Measurements from ENCODE around the gene FCGR3A.
A peak's percentile ranks its signal among the peaks of the same experiment; 100 is the strongest.
"Not testable (repeated sequence)": the region's sequence is repeated elsewhere in the genome, so short reads cannot be mapped to it uniquely, and the experiment has no call there.

Gene FCGR3A

DNA sequence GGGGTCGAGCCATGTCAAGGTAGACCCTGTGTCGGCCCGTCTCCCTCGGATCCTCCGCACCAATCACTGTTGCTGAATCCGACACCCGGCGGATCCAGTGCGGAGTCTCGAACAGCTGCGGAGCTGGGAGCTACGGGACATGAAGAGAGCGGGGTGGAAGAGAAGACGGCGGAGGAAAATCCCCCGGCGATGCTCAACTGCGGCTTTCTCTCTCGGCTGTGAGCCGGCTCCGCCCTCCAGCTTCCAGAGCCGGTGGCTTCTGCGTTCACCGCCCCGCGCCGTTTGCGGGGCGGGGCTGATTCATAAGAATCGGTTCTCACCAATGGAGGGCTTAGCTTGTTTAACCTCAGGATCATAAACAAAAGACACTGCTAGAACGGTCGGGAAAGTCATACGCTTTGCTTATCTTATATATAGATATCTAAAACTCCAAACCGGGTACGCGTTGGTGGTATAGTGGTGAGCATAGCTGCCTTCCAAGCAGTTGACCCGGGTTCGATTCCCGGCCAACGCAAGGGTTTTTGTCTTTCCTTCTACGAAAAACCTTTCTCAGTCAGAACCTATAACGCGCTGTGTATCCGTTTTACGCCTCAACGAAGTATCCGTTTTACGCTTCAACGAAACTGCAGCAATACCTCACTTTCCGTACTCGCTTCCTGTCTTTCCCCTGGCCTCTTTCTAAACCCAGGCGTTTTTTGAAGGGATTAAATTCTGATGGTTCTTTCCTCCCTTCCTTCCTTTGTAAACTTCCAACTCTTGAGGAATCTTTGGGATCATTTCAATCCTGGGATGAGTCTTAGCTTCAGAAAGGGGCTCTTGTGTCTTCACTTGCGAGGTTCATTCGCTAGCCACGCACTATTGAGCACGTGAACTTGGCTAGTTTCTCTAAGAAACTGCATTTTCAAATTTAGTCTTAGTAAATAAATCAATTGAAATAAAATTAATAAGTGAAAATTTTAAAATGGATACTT, 18.7 kb downstream of the FCGR3A start:
- peak; percentile 95 for DNase-seq (ENCODE audit: low spot score)

DNA sequence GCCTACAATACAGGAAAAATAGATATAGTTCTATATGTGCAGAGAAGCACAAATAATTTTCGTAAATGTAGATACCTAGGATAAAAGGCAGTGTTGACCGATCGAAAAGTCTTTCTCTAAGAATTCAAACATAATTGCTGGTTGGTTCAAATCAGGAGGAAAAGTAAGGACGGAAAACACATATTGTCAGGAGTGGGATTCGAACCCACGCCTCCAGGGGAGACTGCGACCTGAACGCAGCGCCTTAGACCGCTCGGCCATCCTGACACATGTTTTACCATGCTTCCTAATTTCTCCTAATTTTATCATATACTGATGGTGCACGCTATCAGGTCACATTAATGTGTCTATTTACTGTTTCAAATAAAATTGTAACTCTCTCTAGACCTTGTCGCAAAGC, 19.5 kb downstream of the FCGR3A start:
- DNase-seq (ENCODE audit: low spot score), result peak; percentile 77

DNA sequence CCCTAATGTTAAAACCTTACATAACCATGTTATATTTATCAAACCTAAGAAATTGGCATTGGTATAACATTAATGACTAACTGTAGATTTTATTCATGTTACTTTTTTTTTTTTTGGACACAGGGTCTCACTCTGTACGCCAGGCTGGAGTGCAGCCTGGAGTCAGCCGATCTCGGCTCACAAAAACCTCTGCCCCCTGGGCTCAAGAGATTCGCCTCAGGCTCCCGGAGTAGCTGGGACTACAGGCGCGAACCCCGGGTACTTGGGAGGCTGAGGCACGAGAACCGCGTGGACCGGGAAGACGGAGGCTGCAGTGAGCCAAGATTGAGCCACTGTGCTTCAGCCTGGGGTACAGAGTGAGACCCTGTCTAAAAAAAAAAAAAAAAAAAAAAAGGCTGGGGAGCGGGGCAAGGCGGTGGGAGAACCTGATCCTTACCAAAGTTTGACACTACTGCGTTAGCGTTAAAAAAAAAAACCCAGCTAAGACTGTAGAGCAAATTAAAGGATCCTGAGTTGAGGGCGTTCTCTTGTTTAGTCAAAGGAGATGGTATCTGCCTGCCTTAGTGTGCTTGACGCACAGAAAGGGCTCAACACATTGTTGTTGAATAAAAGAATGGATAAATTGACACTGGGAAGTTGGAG, 20.0 kb downstream of the FCGR3A start:
- DNase-seq (ENCODE audit: low spot score), result not testable (repeated sequence)

DNA sequence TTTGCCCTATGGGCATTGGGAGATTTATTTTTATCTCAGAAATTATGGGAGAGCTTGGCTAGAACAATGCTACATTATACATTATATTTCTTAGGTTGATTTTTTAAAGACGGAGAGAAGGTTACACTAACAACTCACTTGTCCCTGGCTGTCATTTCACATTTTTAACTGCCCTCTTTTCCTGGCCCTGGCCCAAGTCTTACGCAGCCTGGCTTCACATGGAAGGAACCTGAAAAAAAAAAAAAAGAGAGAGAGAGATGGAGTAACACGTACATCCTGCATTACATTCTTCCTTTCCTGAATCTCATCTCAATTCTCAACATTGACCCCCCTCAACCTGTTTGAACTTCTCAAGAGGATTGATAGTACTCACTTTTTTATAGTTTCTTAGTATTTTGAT, 21.1 kb downstream of the FCGR3A start:
- DNase-seq (ENCODE audit: low spot score), result not testable (repeated sequence)

DNA sequence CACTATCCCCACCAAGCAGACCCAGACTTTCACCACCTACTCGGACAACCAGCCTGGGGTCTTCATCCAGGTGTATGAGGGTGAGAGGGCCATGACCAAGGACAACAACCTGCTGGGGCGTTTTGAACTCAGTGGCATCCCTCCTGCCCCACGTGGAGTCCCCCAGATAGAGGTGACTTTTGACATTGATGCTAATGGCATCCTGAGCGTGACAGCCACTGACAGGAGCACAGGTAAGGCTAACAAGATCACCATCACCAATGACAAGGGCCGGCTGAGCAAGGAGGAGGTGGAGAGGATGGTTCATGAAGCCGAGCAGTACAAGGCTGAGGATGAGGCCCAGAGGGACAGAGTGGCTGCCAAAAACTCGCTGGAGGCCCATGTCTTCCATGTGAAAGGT, 23.7 kb downstream of the FCGR3A start:
- DNase-seq (ENCODE audit: low spot score), result not testable (repeated sequence)

DNA sequence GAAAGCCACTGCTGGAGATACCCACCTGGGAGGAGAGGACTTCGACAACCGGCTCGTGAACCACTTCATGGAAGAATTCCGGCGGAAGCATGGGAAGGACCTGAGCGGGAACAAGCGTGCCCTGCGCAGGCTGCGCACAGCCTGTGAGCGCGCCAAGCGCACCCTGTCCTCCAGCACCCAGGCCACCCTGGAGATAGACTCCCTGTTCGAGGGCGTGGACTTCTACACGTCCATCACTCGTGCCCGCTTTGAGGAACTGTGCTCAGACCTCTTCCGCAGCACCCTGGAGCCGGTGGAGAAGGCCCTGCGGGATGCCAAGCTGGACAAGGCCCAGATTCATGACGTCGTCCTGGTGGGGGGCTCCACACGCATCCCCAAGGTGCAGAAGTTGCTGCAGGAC, 24.3 kb downstream of the FCGR3A start:
- not testable (repeated sequence) for DNase-seq (ENCODE audit: low spot score)

DNA sequence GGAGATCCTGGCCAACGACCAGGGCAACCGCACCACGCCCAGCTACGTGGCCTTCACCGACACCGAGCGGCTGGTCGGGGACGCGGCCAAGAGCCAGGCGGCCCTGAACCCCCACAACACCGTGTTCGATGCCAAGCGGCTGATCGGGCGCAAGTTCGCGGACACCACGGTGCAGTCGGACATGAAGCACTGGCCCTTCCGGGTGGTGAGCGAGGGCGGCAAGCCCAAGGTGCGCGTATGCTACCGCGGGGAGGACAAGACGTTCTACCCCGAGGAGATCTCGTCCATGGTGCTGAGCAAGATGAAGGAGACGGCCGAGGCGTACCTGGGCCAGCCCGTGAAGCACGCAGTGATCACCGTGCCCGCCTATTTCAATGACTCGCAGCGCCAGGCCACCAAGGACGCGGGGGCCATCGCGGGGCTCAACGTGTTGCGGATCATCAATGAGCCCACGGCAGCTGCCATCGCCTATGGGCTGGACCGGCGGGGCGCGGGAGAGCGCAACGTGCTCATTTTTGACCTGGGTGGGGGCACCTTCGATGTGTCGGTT, 24.8 kb downstream of the FCGR3A start:
- DNase-seq (ENCODE audit: low spot score), result not testable (repeated sequence)

DNA sequence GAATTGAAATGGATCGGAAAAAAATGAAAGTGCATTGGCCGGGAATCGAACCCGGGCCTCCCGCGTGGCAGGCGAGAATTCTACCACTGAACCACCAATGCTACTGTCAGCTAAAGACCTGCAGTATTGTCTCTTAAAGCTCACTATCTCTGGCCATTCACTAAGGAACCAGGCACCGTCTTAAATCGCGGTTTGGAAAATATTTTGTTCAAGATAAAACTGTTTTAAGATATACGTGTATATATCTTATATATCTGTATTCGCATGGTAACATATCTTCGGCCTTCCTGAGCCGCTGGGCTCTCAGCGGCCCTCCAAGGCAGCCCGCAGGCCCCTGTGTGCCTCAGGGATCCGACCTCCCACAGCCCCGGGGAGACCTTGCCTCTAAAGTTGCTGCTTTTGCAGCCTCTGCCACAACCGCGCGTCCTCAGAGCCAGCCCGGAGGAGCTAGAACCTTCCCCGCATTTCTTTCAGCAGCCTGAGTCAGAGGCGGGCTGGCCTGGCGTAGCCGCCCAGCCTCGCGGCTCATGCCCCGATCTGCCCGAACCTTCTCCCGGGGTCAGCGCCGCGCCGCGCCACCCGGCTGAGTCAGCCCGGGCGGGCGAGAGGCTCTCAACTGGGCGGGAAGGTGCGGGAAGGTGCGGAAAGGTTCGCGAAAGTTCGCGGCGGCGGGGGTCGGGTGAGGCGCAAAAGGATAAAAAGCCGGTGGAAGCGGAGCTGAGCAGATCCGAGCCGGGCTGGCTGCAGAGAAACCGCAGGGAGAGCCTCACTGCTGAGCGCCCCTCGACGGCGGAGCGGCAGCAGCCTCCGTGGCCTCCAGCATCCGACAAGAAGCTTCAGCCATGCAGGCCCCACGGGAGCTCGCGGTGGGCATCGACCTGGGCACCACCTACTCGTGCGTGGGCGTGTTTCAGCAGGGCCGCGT, 25.5 kb downstream of the FCGR3A start, which contains the start of gene HSPA6:
Gene HSPA6 (plus strand): TSS at position 724 of the 925 bp plus-strand sequence. CDS start 119 bp downstream, at position 843.
- peak; percentile 82 for DNase-seq (ENCODE audit: low spot score)

DNA sequence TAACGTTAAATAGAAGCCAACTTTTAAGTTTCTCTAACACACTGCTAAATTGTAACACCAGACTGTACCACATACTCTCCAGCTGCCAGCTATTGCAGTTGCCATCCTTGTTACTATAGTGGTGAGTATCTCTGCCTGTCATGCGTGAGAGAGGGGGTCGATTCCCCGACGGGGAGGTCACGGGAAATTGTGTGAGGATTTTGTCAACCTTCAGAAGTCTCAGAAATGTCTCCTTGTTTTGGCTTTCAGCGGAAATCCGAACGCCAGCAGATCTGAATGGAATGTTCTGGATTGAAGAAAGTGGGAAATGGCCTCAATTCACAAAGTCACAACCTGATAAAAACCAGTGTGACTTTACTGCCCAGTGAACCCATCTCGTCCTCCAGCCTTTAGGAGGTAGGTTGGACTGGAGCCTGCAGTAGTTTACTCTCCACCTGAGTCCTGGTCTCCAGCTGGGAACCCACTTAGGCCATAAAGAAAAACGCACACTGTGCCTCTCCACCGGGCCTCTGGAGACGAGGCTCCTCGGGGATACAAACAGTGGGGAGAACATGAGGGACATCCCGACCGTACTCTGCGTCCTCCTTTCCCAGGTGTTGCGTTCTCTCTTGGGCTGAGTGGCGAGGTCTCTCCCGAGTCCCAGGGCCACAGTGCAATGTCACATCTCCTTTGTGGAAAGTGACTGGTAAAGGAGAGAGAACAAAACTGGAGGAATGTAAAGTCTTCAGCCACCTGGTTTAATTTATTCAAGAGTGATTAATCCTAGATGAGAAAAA, 26.4 kb downstream of the FCGR3A start:
- not testable (repeated sequence) for DNase-seq (ENCODE audit: low spot score)

DNA sequence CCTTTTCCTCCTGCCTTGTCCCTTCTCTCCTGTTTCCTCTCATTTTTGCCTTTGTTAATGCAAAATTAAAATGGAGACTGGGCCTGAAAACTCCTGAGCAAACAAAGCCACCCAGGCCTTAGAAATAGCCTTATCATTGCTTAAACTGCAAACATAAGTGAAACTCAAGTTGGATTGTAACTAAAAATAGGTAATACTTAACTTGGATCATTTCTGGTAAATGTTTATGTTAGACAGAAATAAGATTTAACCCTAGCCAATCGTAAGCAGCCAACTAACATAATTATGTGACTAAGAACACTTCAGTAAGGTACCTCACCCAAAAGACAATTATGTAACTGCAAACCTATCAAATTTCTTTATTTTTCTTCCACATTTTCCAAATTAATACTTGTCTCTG, 35.7 kb downstream of the FCGR3A start:
- DNase-seq (ENCODE audit: low spot score), result not testable (repeated sequence)

DNA sequence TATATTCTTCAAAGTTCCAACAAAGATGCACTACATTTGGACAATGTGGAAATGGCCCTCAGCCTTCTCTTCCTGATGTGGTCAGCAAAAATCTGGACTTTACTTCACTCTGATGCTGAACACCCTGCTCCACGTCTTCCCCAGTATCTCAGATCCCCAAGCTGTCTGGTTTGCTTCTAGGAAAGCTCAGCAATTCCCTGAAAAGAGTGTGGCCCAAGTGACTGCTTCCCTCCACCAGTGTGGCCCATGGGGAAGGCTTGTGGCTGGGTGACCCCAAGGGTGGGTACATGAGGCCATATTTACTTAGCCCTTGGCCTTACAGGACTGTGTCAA, 36.2 kb downstream of the FCGR3A start:
- DNase-seq (ENCODE audit: low spot score), result not testable (repeated sequence)

DNA sequence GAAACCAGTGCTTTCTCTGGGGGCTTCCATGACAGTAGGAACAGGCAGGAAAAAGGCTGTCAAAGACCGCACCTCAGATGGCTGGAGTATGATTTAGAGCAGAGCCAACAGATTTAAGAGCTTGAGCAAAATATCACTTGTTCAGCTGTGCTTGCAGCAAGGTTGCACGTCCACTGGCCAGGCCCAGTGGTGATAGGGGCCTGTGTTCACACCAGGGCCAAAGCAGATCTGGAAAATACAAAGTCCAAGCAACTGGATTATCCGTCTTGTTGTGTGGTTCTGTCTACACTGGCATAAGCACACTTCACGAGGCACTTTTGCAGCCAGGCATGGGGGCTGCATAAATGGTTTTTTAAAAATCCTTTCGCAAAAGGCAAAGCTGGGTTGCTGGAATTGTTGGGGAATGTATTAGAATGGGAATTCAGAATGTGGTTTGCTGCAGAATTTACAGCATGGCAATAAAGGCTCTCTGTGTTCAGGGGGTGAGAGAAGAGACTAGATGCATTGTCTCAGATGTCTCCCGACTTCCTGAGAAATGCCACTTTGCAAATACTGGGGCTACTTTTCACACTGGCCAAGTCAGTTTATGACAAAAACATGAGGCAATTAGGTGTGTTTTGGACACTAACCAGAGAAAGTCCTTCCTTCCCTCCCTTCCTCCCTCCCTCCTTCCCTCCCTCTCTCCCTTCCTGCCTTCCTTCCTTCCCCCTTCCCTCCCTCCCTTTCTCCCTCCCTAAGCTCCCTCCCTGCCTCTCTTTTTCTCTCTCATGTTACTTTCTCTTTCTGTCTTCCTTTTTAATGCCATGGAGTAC, 36.8 kb downstream of the FCGR3A start:
- not testable (repeated sequence) for DNase-seq (ENCODE audit: low spot score)

DNA sequence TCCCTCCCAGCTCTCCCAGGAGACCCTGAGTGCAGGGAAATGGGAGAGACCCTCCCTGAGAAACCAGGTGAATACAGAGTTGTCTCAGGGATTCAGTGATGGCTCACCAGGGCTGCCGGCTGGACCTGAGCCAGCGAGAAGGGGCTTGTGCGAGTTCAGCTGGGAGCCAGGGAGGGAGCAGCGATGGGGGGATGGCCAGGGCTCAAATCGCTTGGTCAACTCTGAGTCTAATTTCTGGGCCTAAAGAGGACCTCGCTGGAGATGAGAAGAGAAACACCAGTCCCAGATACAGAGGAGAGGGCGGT, 37.9 kb downstream of the FCGR3A start:
- no peak for DNase-seq (ENCODE audit: low spot score)

DNA sequence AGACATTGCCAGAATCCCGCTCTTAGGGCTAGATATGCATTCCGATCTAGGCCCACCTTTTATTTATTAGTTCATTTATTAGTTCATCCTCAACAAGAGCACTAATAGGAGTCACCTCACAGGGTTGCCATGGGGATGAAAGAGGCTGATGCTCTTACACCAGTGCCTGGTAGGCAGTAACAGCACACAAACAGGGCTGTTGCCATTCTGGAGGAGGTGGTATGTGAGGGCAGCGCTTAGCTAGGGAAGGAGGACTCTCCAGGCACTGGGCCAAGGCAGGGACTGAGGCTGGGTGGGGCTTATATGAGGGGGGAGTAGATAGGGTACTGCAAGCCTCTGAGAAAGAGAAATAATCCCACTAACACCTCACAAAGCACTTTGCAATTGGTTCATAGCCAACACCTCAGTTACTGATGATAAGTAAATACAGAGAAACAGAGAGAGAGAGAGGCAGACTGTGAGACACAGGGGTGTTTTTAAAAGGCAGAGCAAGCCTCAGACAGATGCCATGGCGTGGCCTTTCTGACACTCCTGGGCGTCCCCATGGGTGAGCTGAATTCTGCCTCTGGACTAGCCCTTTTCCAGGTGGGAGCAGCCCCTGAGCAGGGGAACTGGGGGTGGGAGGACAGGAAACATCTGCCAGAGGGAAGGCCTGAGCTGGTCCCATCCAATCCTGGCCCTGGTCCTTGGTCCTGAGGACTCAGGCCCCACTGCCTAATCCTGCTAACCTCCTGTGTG, 38.4 kb downstream of the FCGR3A start:
- DNase-seq (ENCODE audit: low spot score), result no peak

DNA sequence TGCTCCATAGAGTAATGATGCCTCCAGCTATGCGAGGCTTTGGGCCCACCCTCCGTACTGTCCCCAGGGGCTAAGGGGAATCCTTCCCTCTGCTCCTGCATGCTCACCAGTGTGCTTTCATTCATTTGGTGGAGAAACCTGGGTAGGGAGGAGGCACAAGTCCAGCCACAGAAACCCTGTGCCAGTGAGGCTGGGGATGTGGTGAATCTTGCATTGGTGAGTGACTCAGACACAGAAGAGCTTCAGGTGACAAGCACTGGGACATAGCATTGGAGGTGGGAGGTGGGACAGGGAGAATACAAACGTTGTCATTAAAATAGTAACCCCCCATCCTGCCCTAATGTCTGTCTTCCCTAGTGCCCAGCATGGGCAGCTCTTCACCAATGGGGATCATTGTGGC, 39.1 kb downstream of the FCGR3A start:
- no peak for DNase-seq (ENCODE audit: low spot score)

DNA sequence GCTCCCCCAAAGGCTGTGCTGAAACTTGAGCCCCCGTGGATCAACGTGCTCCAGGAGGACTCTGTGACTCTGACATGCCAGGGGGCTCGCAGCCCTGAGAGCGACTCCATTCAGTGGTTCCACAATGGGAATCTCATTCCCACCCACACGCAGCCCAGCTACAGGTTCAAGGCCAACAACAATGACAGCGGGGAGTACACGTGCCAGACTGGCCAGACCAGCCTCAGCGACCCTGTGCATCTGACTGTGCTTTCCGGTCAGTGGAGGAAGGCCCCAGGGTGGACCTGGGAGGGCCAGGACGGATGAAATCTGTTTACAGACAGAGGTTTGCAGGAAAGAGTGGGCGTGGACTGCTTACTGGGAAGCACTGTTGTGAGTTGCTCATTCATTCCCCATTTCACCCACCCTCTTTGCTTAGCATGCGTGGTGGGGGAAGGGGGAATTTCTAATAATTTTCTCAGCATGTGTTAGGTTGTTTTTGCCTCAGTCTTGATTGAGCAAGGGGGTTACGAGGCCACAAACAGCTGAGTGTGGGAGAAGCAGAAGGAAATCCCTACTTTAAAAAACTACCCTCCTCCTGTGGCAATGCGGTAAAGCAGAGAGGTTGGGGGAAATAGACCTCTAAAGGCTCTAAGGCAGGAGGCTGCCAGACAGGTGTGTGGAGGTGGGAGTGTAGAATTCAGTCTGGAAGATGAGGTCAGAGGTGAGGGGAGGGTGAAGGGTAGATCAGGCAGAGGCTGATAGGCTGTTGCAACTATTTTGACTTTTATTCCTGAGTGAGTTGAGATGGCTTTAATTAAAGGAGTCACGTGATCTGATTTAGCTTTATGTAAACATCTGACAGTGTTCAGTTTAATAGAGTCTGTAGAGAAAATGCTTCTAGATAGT, 43.0 kb downstream of the FCGR3A start:
- DNase-seq (ENCODE audit: low spot score), result no peak

DNA sequence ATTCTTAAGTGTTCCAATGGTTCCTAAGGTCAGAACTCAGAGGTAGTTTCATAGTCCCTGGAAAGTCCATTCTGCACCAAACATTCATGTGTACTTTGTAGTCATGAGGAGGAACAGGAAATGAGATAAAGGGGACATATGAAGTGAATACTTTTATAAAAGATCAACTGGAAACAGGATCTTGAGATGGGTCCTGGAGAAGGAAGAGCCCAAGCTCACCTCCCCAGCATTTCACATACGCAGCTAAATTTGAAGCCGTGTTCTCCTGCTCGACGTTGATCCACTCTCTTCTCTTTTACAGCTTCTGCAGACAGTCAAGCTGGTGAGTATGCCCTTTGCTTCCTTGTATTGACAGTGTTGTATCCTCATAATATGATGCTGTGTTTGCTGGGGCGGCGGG, 43.9 kb downstream of the FCGR3A start:
- DNase-seq (ENCODE audit: low spot score), result no peak

DNA sequence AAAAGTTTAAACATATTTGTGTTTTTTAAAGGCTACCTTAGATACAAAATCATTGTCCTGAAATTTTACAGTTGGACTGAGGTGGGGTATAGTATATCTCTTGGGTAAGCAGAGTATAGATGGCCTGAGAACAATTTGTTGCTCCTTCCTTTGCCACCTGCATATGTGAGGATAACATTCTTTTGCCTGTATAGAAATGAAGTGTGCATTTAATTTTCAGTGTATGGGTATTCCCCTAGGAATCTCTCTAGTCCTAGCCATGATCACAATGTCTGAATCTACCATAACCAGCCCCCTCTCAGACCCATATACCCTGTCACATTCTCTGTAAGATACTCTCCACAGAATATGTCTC, 46.2 kb downstream of the FCGR3A start:
- DNase-seq (ENCODE audit: low spot score), result no peak

Measured in RKO (cell line).